Right lobe of liver (tissue), 4 donors: ENCODE data around the gene OSCAR.

Experiments used
- POLR2A ChIP-seq: fragments of 450-650 bp; IDR thresholded peaks from one replicate; pipeline ENCODE4 v1.6.1; 2017; ENCODE audit warnings: antibody characterized with exemption, mild to moderate bottlenecking
- TF ChIP-seq, protein P1 (sequence below), 4 donors: fragments of 200-600 bp in 3 of 4; fragments of 450-650 bp in 1 of 4; IDR thresholded peaks; one replicate each; pipeline versions ENCODE4 v1.5.1 to v1.8.0; 2016 to 2022; ENCODE audit warnings: antibody characterized with exemption in 4 of 4, mild to moderate bottlenecking in 2 of 4
- donor health status: DM: no; HTN: no; CAD: no.
- donor health status: DM: no; HTN: no; CAD: no.
- donor health status: DM: no; HTN: yes; CAD: no.

- TF ChIP-seq, protein P1, sequence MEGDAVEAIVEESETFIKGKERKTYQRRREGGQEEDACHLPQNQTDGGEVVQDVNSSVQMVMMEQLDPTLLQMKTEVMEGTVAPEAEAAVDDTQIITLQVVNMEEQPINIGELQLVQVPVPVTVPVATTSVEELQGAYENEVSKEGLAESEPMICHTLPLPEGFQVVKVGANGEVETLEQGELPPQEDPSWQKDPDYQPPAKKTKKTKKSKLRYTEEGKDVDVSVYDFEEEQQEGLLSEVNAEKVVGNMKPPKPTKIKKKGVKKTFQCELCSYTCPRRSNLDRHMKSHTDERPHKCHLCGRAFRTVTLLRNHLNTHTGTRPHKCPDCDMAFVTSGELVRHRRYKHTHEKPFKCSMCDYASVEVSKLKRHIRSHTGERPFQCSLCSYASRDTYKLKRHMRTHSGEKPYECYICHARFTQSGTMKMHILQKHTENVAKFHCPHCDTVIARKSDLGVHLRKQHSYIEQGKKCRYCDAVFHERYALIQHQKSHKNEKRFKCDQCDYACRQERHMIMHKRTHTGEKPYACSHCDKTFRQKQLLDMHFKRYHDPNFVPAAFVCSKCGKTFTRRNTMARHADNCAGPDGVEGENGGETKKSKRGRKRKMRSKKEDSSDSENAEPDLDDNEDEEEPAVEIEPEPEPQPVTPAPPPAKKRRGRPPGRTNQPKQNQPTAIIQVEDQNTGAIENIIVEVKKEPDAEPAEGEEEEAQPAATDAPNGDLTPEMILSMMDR (IDR thresholded peaks at IDR 0.05): no peak
- TF ChIP-seq POLR2A: no peak
These were observed 4.6 kb upstream of the OSCAR start for GRCh38 chr19:54104998-54105715.
